Vagina (tissue), 2 donors: ENCODE measurements around the gene RHCG. TPM values are rescaled to one million over a fixed set of nuclear protein-coding genes. Genes with fewer than 3 reads are reported as not detected.

ENCODE experiments used
- DNase-seq, 2 donors: peaks; one replicate each; pipeline ENCODE4 v3.0.0-alpha.2; 2017; ENCODE audit errors: extremely low spot score in 2 of 2
- H3K27ac ChIP-seq: fragments of 200-600 bp; sonication (generic); one replicate; pipeline ENCODE4 v1.5.1; 2019
- H3K27me3 ChIP-seq: fragments of 200-600 bp; sonication (generic); one replicate; pipeline ENCODE4 v1.5.1; 2019
- H3K36me3 ChIP-seq, 2 donors: fragments of 200-600 bp; sonication (generic); one replicate each; pipeline ENCODE4 v1.5.1; 2017 to 2019
- H3K4me1 ChIP-seq: fragments of 200-600 bp; sonication (generic); one replicate; pipeline ENCODE4 v1.5.1; 2019
- H3K4me3 ChIP-seq, 2 donors: fragments of 200-600 bp; sonication (generic); 1 replicate in 1 of 2; 2 replicates in 1 of 2; pipeline ENCODE4 v1.5.1; 2016 to 2019
- H3K9me3 ChIP-seq: fragments of 200-600 bp; sonication (generic); one replicate; pipeline ENCODE4 v1.5.1; 2019
- POLR2A ChIP-seq, 2 donors: fragments of 450-650 bp; IDR thresholded peaks; one replicate each; pipeline ENCODE4 v1.6.1; 2017; ENCODE audit warnings: antibody characterized with exemption in 2 of 2, mild to moderate bottlenecking in 2 of 2, moderate library complexity in 2 of 2
- POLR2AphosphoS5 ChIP-seq, 2 donors: sonication (generic); formaldehyde crosslinking; IDR thresholded peaks; one replicate each; pipeline ENCODE4 v1.9.0; 2017; ENCODE audit warnings: antibody characterized with exemption in 2 of 2, mild to moderate bottlenecking in 2 of 2, low read depth in 1 of 2; ENCODE audit not compliant: insufficient read depth in 1 of 2
- intact Hi-C: fragments of 100-400 bp; cut with DNase I; formaldehyde crosslinking; loops from one replicate; pipeline ENCODE4 v1.15.1; 2023
- total RNA-seq: library from RNA; depleted of rRNA; stranded (reverse); fragments of >200 nt; gene quantifications from one replicate; pipeline ENCODE4 v1.2.3, GENCODE V29; 2016
- TF ChIP-seq, protein P1 (sequence below), 3 experiments: fragments of 450-650 bp in 2 of 3; fragments of 200-600 bp in 1 of 3; sonication (generic) in 1 of 3; IDR thresholded peaks; one replicate each; pipeline ENCODE4 v1.5.1; 2017 to 2019; ENCODE audit warnings: antibody characterized with exemption in 3 of 3, mild to moderate bottlenecking in 2 of 3, moderate library complexity in 2 of 3

Gene RHCG
- total RNA-seq, 1 donor from 2014 or later, result 1,938 TPM

DNA sequence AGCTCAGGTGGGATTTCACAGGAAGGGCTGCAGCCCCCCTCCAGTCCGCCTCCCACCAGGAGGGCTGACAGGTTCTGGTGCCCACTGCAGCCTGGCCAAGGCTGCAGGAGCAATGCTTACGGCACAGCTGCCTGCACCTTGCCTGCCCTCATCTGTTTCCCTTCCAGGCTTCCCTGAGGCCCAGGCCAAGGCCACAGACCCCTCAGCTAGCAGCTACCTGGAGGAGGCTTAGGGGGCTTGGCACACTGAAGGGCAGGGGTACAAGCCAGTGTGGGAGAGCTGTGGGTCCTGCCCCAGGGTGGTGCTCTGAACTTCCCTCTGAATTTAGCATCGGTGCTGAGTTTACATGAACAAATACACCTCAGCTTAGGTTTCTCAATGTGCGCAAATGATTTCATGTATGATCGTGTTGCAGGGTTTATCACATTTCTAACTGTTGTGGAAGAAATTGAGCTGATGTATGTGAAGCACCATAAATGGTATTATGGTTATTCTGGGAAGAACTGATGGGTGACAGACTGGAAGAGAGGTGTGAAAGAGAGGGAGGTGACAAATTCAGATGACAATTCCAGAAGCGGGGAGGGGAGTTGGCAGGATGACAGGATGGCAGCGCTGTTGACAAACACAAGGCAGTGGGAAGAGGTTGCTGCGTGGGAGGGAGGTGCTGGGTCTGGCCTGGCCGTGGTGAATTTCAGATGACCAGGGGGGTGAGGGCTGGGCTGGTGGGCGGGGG is 6.1 kb downstream of the RHCG start:
- Histone ChIP-seq H3K27ac (no peak overlapping the region), H3K4me3 (no peak overlapping the region), H3K27me3 (no peaks in the 10 kb centered on the region), H3K9me3 (no peaks in the 10 kb centered on the region), H3K36me3 (no peaks in the 10 kb centered on the region), H3K4me1 (no peaks in the 10 kb centered on the region)
- TF ChIP-seq POLR2AphosphoS5 (IDR thresholded peaks at IDR 0.05; ENCODE audit: insufficient read depth in 1 of 2, low read depth in 1 of 2) (peak in 1 of 2 donors; percentile 67), POLR2A (IDR thresholded peaks at IDR 0.05) (no peak)
- TF ChIP-seq, protein P1, sequence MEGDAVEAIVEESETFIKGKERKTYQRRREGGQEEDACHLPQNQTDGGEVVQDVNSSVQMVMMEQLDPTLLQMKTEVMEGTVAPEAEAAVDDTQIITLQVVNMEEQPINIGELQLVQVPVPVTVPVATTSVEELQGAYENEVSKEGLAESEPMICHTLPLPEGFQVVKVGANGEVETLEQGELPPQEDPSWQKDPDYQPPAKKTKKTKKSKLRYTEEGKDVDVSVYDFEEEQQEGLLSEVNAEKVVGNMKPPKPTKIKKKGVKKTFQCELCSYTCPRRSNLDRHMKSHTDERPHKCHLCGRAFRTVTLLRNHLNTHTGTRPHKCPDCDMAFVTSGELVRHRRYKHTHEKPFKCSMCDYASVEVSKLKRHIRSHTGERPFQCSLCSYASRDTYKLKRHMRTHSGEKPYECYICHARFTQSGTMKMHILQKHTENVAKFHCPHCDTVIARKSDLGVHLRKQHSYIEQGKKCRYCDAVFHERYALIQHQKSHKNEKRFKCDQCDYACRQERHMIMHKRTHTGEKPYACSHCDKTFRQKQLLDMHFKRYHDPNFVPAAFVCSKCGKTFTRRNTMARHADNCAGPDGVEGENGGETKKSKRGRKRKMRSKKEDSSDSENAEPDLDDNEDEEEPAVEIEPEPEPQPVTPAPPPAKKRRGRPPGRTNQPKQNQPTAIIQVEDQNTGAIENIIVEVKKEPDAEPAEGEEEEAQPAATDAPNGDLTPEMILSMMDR (IDR thresholded peaks at IDR 0.05), result no peak
- intact Hi-C loops, result no loop called here
- no peak for DNase-seq

DNA sequence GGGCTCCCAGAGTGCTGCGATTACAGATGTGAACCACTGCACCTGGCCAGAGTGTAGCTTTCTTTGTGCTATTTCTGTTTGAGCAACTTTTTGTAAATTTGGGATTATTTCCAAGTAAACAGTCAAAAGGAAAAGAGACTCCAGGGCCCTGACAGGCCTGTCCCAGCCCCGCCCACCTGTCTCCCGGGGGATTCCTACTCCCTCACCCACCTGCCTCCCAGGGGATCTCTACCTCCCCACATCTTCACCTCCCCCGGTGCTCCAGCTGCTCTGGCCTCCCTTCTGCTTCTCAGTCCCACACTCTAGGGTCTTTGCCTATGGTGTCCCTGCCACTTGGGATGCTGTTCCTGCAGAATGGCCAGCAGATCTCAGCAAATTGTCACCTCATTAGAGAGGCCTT is 7.0 kb downstream of the RHCG start:
- no peaks in the 10 kb centered on the region for H3K27me3 ChIP-seq
- DNase-seq, result no peak
- no peaks in the 10 kb centered on the region for H3K36me3 ChIP-seq
- no peak overlapping the region for H3K4me3 ChIP-seq
- H3K9me3 ChIP-seq, result no peaks in the 10 kb centered on the region
- no peak overlapping the region for H3K27ac ChIP-seq
- no peak for TF ChIP-seq POLR2AphosphoS5 (IDR thresholded peaks at IDR 0.05; ENCODE audit: insufficient read depth in 1 of 2, low read depth in 1 of 2)
- no peak for TF ChIP-seq POLR2A (IDR thresholded peaks at IDR 0.05)
- TF ChIP-seq, protein P1 (IDR thresholded peaks at IDR 0.05), result no peak
- H3K4me1 ChIP-seq, result no peaks in the 10 kb centered on the region
- intact Hi-C loops, result no loop called here

DNA sequence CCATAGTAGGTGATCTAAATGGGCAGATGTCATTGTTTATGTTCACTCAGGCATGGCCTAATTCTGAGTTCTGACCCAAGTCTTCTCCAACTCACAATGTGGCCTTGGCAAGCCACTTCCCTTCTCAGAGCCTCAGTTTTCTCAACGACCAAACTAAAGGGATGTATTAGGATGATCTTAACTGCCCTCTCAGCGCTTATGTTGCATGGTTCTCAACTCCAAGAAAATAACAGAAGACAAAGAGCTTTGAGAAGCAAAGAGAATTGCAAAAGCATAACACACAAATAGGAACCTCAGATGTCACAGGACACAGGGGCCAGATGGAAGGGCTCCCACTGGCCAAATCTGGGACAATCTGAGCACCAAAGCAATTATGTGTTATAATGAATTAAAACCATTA is 8.6 kb downstream of the RHCG start:
- TF ChIP-seq POLR2A (IDR thresholded peaks at IDR 0.05) (no peak), POLR2AphosphoS5 (IDR thresholded peaks at IDR 0.05; ENCODE audit: insufficient read depth in 1 of 2, low read depth in 1 of 2) (no peak)
- TF ChIP-seq, protein P1 (IDR thresholded peaks at IDR 0.05), result no peak
- H3K27me3 ChIP-seq, result no peaks in the 10 kb centered on the region

DNA sequence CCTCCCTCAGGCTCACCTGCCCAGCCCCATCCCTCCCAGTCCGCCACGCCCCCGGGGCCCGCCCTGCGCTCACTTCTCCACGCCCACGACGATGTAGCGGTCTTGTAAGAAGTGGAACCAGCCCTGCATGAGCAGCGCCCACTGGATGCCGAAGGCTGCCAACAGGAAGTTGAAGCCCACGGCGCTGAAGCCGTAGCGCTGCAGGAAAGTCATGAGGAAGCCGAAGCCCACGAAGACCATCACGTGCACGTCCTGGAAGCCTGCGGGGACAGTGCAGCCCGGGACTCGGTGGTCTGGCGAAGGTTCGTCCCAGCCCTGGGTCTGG is 9.7 kb downstream of the RHCG start:
- no peak overlapping the region for H3K27ac ChIP-seq
- H3K36me3 ChIP-seq, result no peaks in the 10 kb centered on the region
- no peaks in the 10 kb centered on the region for H3K27me3 ChIP-seq
- H3K9me3 ChIP-seq, result no peaks in the 10 kb centered on the region
- no peak for TF ChIP-seq POLR2A (IDR thresholded peaks at IDR 0.05)
- TF ChIP-seq, protein P1 (IDR thresholded peaks at IDR 0.05), result no peak
- no peak for TF ChIP-seq POLR2AphosphoS5 (IDR thresholded peaks at IDR 0.05; ENCODE audit: insufficient read depth in 1 of 2, low read depth in 1 of 2)
- intact Hi-C loops, result no loop called here
- no peak for DNase-seq
- H3K4me1 ChIP-seq, result no peaks in the 10 kb centered on the region
- H3K4me3 ChIP-seq, result no peak overlapping the region

More for the DNA sequence above, 8.6 kb downstream of the RHCG start:
- intact Hi-C loops, result no loop called here
- no peak overlapping the region for H3K27ac ChIP-seq
- no peak for DNase-seq
- no peaks in the 10 kb centered on the region for H3K36me3 ChIP-seq
- no peaks in the 10 kb centered on the region for H3K4me1 ChIP-seq
- H3K9me3 ChIP-seq, result no peaks in the 10 kb centered on the region
- H3K4me3 ChIP-seq, result no peak overlapping the region

DNA sequence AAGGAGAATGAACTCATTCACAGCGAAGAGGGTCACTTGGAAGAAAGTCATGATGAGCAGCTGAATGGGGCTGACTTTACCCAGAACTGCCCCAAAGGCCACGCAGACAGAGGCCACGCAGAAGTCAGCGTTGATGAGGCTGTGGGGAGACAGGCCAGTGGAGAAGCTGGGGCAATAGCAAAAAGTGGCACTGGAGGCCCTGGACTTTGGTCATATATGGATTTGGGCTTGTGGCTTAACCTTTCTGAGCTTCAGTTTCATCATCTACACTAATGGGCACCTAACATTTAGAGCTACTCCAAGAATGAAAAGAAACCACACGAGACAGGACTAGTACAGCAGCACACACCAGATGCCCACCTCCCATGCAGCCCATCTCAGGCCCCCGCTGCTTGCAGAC is 13.3 kb downstream of the RHCG start:
- no peak for DNase-seq
- intact Hi-C loops, result no loop called here
- no peak overlapping the region for H3K27ac ChIP-seq

More for the DNA sequence above, 13.3 kb downstream of the RHCG start:
- Histone ChIP-seq H3K27me3 (no peaks in the 10 kb centered on the region), H3K36me3 (no peaks in the 10 kb centered on the region), H3K4me1 (no peaks in the 10 kb centered on the region), H3K4me3 (no peak overlapping the region), H3K9me3 (no peaks in the 10 kb centered on the region)
- TF ChIP-seq POLR2A (IDR thresholded peaks at IDR 0.05) (no peak), POLR2AphosphoS5 (IDR thresholded peaks at IDR 0.05; ENCODE audit: insufficient read depth in 1 of 2, low read depth in 1 of 2) (peak in 1 of 2 donors; percentile 3)
- TF ChIP-seq, protein P1 (IDR thresholded peaks at IDR 0.05), result no peak
